K562 (cell line): Measurements from ENCODE around the gene SP2. TPM values are rescaled to one million over a fixed set of nuclear protein-coding genes. Genes with fewer than 3 reads are reported as not detected.

Source experiments
- ARID4B ChIP-seq: sonication (generic); formaldehyde crosslinking; IDR thresholded peaks from 2 replicates; pipeline ENCODE4 v1.8.0; 2022; ENCODE audit warnings: mild to moderate bottlenecking, missing genetic modification reagents
- BRD9 ChIP-seq: fragments of 450-650 bp; IDR thresholded peaks from 2 replicates; pipeline ENCODE4 v1.6.1; 2018; ENCODE audit warnings: low read depth; ENCODE audit not compliant: partially characterized antibody
- CBX3 ChIP-seq, 2 experiments: IDR thresholded peaks; 1 replicate in 1 of 2; 2 replicates in 1 of 2; pipeline ENCODE4 v1.6.1; 2012; ENCODE audit warnings: inconsistent platforms in 2 of 2, low read length in 2 of 2, borderline replicate concordance in 1 of 2, control low read depth in 1 of 2
- ERF ChIP-seq: fragments of 450-650 bp; formaldehyde crosslinking; IDR thresholded peaks from 2 replicates; pipeline ENCODE4 v1.4.0; 2020; ENCODE audit warnings: mild to moderate bottlenecking, mixed read lengths
- GTF2E2 ChIP-seq: fragments of 200-800 bp; sonication (Bioruptor generic); IDR thresholded peaks from 2 replicates; pipeline ENCODE4 v1.6.1; 2016; ENCODE audit warnings: missing genetic modification characterization, missing compliant biosample characterization
- HMG20B ChIP-seq: fragments of 250-450 bp; sonication (Bioruptor Pico); IDR thresholded peaks from 2 replicates; pipeline ENCODE4 v1.5.0; 2021; ENCODE audit warnings: mild to moderate bottlenecking
- KAT8 ChIP-seq: fragments of 450-650 bp; IDR thresholded peaks from 2 replicates; pipeline ENCODE4 v1.6.1; 2016; ENCODE audit warnings: low read depth, mild to moderate bottlenecking
- MTF1 ChIP-seq: fragments of 250-450 bp; sonication (Bioruptor Pico); IDR thresholded peaks from 2 replicates; pipeline ENCODE4 v1.9.0; 2021; ENCODE audit warnings: moderate library complexity, mild to moderate bottlenecking, inconsistent platforms, borderline replicate concordance
- NFIC ChIP-seq: fragments of 450-650 bp; IDR thresholded peaks from 2 replicates; pipeline ENCODE4 v1.6.1; 2017; ENCODE audit warnings: mild to moderate bottlenecking, inconsistent platforms
- NONO ChIP-seq, 2 experiments: fragments of 200-400 bp in 1 of 2; fragments of 450-650 bp in 1 of 2; formaldehyde crosslinking in 1 of 2; IDR thresholded peaks; 2 replicates each; pipeline ENCODE4 v1.6.1; 2017; ENCODE audit warnings: low read depth in 2 of 2, mild to moderate bottlenecking in 2 of 2, moderate library complexity in 2 of 2, low read length in 1 of 2
- PTBP1 ChIP-seq: fragments of 200-400 bp; formaldehyde crosslinking; IDR thresholded peaks from 2 replicates; pipeline ENCODE4 v1.6.1; 2017; ENCODE audit warnings: low read depth, low read length
- RBBP5 ChIP-seq: fragments of 200-600 bp; sonication (generic); IDR thresholded peaks from 2 replicates; pipeline ENCODE4 v1.6.1; 2012; ENCODE audit warnings: borderline replicate concordance, mild to moderate bottlenecking, low read length, control low read depth, inconsistent platforms; ENCODE audit not compliant: insufficient read depth, poor library complexity, severe bottlenecking
- SRF ChIP-seq, 2 experiments: fragments of 250-450, 450-650 bp in 1 of 2; sonication (Bioruptor Pico) in 1 of 2; sonication (generic) in 1 of 2; formaldehyde crosslinking; IDR thresholded peaks; 2 replicates each; pipeline versions ENCODE4 v1.5.0 to v1.5.1; 2020 to 2022; ENCODE audit warnings: mild to moderate bottlenecking in 1 of 2, missing genetic modification reagents in 1 of 2
- THAP7 ChIP-seq: fragments of 250-450 bp; sonication (Bioruptor Pico); IDR thresholded peaks from 2 replicates; pipeline ENCODE4 v1.5.0; 2021
- ZNF584 ChIP-seq: fragments of 200-800 bp; sonication (Bioruptor generic); IDR thresholded peaks from 2 replicates; pipeline ENCODE4 v1.6.1; 2016; ENCODE audit warnings: low read depth, mild to moderate bottlenecking, missing genetic modification characterization, missing compliant biosample characterization
- ZNF717 ChIP-seq: fragments of 250-450 bp; sonication (Bioruptor Pico); IDR thresholded peaks from 2 replicates; pipeline ENCODE4 v1.5.0; 2021
- polyA plus RNA-seq, 8 experiments: library from polyadenylated mRNA; depleted of rRNA in 4 of 8; stranded (reverse) in 5 of 8; unstranded in 3 of 8; fragments of >200 nt; fragmentation: Nextera tagmentation in 2 of 8; fragmentation: Illumina TruSeq in 1 of 8; extraction: Ambion mirVana in 2 of 8; extraction: Trizol in 1 of 8; gene quantifications; 2 replicates each; pipeline versions ENCODE4 v1.2.1 to v1.2.3, GENCODE V29; 2011 to 2014; ENCODE audit warnings: inconsistent platforms in 1 of 8, missing spikeins in 1 of 8
- total RNA-seq, 7 experiments: library from RNA; depleted of rRNA in 6 of 7; stranded (reverse); fragments of >200 nt in 6 of 7; fragmentation: Illumina TruSeq in 2 of 7; extraction: Trizol in 2 of 7; gene quantifications; 2 replicates each; pipeline versions ENCODE4 v1.2.1 to v1.2.3, GENCODE V29; 2011 to 2021; ENCODE audit warnings: low replicate concordance in 1 of 7
- TF ChIP-seq, protein P1 (sequence below): fragments of 250-450 bp; sonication (Bioruptor Pico); IDR thresholded peaks from 2 replicates; pipeline ENCODE4 v1.4.0; 2020

SP2 gene
- total and polyA plus RNA-seq, 9 of the 15 experiments (the other 6 are each of a cell fraction or from before 2014, with no cell fraction given), result 0.77 to 22.3 (median 2.3) TPM

DNA sequence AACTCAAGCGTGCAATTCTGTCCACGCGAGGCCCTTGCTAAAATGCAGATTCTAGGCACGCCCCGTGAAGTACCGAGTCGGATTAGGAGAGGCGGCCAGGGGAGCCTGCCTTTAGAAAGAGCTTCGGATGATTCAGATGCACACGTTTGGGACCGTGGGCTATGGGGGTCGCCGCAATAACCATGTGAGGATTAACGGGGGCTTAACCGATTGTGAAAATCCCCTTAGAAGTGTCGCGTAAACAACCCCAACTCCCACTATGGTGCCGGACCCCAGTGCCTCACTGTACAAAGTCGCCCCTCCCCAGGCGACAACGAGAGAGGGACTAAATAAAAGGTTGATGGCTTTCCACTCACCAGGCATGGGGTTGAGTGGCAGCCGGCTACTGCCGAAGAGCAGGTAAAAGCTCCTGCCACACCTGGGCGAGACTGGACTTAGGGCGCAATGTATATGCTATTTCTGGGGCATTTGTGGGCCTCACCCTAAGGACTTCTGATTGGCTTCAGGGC is 635 bp upstream of the SP2 start (continued):
- TF ChIP-seq RBBP5 (peak; percentile 44), KAT8 (no peak), ZNF584 (no peak), ARID4B (CRISPR knock-in tag) (peak; percentile 27; the same call in 1 of the 2 replicates), NONO (IDR thresholded peaks at IDR 0.05; ENCODE audit: low read depth in 2 of 2, low read length in 1 of 2) (peak in 1 of 2 experiments; percentile 61; a peak in 1 of 4 replicates), THAP7 (CRISPR knock-in tag) (peak; percentile 92), ERF (0 out of 2 replicates have a peak, but pooled peaks have one; percentile 66), ZNF717 (CRISPR knock-in tag) (no peak), BRD9 (peak; percentile 64), CBX3 (IDR thresholded peaks at IDR 0.05; ENCODE audit: borderline replicate concordance in 1 of 2, low read length in 2 of 2) (no peak), SRF (CRISPR knock-in tag; IDR thresholded peaks at IDR 0.05) (peak in 1 of 2 experiments; percentile 34; a peak in 1 of 4 replicates), HMG20B (CRISPR knock-in tag) (no peak), NFIC (no peak), GTF2E2 (tag) (0 out of 2 replicates have a peak, but pooled peaks have one; percentile 76), MTF1 (0 out of 2 replicates have a peak, but pooled peaks have one; percentile 32), PTBP1 (no peak)
- TF ChIP-seq, protein P1, sequence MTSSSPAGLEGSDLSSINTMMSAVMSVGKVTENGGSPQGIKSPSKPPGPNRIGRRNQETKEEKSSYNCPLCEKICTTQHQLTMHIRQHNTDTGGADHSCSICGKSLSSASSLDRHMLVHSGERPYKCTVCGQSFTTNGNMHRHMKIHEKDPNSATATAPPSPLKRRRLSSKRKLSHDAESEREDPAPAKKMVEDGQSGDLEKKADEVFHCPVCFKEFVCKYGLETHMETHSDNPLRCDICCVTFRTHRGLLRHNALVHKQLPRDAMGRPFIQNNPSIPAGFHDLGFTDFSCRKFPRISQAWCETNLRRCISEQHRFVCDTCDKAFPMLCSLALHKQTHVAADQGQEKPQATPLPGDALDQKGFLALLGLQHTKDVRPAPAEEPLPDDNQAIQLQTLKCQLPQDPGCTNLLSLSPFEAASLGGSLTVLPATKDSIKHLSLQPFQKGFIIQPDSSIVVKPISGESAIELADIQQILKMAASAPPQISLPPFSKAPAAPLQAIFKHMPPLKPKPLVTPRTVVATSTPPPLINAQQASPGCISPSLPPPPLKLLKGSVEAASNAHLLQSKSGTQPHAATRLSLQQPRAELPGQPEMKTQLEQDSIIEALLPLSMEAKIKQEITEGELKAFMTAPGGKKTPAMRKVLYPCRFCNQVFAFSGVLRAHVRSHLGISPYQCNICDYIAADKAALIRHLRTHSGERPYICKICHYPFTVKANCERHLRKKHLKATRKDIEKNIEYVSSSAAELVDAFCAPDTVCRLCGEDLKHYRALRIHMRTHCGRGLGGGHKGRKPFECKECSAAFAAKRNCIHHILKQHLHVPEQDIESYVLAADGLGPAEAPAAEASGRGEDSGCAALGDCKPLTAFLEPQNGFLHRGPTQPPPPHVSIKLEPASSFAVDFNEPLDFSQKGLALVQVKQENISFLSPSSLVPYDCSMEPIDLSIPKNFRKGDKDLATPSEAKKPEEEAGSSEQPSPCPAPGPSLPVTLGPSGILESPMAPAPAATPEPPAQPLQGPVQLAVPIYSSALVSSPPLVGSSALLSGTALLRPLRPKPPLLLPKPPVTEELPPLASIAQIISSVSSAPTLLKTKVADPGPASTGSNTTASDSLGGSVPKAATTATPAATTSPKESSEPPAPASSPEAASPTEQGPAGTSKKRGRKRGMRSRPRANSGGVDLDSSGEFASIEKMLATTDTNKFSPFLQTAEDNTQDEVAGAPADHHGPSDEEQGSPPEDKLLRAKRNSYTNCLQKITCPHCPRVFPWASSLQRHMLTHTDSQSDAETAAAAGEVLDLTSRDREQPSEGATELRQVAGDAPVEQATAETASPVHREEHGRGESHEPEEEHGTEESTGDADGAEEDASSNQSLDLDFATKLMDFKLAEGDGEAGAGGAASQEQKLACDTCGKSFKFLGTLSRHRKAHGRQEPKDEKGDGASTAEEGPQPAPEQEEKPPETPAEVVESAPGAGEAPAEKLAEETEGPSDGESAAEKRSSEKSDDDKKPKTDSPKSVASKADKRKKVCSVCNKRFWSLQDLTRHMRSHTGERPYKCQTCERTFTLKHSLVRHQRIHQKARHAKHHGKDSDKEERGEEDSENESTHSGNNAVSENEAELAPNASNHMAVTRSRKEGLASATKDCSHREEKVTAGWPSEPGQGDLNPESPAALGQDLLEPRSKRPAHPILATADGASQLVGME, result 0 out of 2 replicates have a peak, but pooled peaks have one; percentile 70
